ENCODE measurements around the gene HERC3.

Gene HERC3

GRCh38 chr4:88747351-88747750 lies 155.1 kb downstream of the HERC3 start:
- Mint-ChIP-seq H3K4me1 (ENCODE audit: low read depth) (no peaks in the 10 kb centered on the region), H3K4me3 (no peak overlapping the region), H3K27ac (no peak overlapping the region), H3K9me3 (no peaks in the 10 kb centered on the region), H3K36me3 (ENCODE audit: low read depth) (peaks cover 45% of the 10 kb centered on the region), H3K27me3 (ENCODE audit: low read depth) (peaks cover under 1% of the 10 kb centered on the region)

GRCh38 chr4:88750369-88750768 lies 158.1 kb downstream of the HERC3 start:
- peaks cover 3% of the 10 kb centered on the region for H3K27me3 Mint-ChIP-seq (ENCODE audit: low read depth)
- peaks cover 43% of the 10 kb centered on the region for H3K36me3 Mint-ChIP-seq (ENCODE audit: low read depth)
- H3K4me1 Mint-ChIP-seq (ENCODE audit: low read depth): no peaks in the 10 kb centered on the region
- no peaks in the 10 kb centered on the region for H3K9me3 Mint-ChIP-seq
- H3K4me3 Mint-ChIP-seq: no peak overlapping the region
- H3K27ac Mint-ChIP-seq: no peak overlapping the region

GRCh38 chr4:88751258-88752075 lies 159.2 kb downstream of the HERC3 start:
- Mint-ChIP-seq H3K36me3 (ENCODE audit: low read depth) (peaks cover 37% of the 10 kb centered on the region), H3K4me1 (ENCODE audit: low read depth) (no peaks in the 10 kb centered on the region), H3K27me3 (ENCODE audit: low read depth) (peaks cover 3% of the 10 kb centered on the region), H3K27ac (no peak overlapping the region), H3K9me3 (no peaks in the 10 kb centered on the region), H3K4me3 (no peak overlapping the region)

- no peaks in the 10 kb centered on the region for H3K9me3 Mint-ChIP-seq
- H3K36me3 Mint-ChIP-seq (ENCODE audit: low read depth): peaks cover 31% of the 10 kb centered on the region
- peaks cover 3% of the 10 kb centered on the region for H3K27me3 Mint-ChIP-seq (ENCODE audit: low read depth)
- H3K4me3 Mint-ChIP-seq: no peak overlapping the region
- no peaks in the 10 kb centered on the region for H3K4me1 Mint-ChIP-seq (ENCODE audit: low read depth)
- no peak overlapping the region for H3K27ac Mint-ChIP-seq
These were observed 159.8 kb downstream of the HERC3 start for GRCh38 chr4:88752076-88752463.

- Mint-ChIP-seq H3K4me1 (ENCODE audit: low read depth) (no peaks in the 10 kb centered on the region), H3K4me3 (no peak overlapping the region), H3K27ac (no peak overlapping the region), H3K36me3 (ENCODE audit: low read depth) (peaks cover 27% of the 10 kb centered on the region), H3K9me3 (no peaks in the 10 kb centered on the region), H3K27me3 (ENCODE audit: low read depth) (peaks cover 3% of the 10 kb centered on the region)
These were observed 160.5 kb downstream of the HERC3 start for GRCh38 chr4:88752754-88753153.

- Mint-ChIP-seq H3K27ac (no peak overlapping the region), H3K9me3 (no peaks in the 10 kb centered on the region), H3K4me3 (no peak overlapping the region), H3K27me3 (ENCODE audit: low read depth) (peaks cover 3% of the 10 kb centered on the region), H3K4me1 (ENCODE audit: low read depth) (no peaks in the 10 kb centered on the region), H3K36me3 (ENCODE audit: low read depth) (peaks cover 25% of the 10 kb centered on the region)
These were observed 161.6 kb downstream of the HERC3 start for GRCh38 chr4:88753658-88754571.

- H3K9me3 Mint-ChIP-seq: no peaks in the 10 kb centered on the region
- no peaks in the 10 kb centered on the region for H3K4me1 Mint-ChIP-seq (ENCODE audit: low read depth)
- no peak overlapping the region for H3K4me3 Mint-ChIP-seq
- H3K36me3 Mint-ChIP-seq (ENCODE audit: low read depth): peaks cover 19% of the 10 kb centered on the region
- no peak overlapping the region for H3K27ac Mint-ChIP-seq
- peaks cover 3% of the 10 kb centered on the region for H3K27me3 Mint-ChIP-seq (ENCODE audit: low read depth)
These were observed 162.5 kb downstream of the HERC3 start for GRCh38 chr4:88754796-88755195.

- Mint-ChIP-seq H3K9me3 (no peaks in the 10 kb centered on the region), H3K36me3 (ENCODE audit: low read depth) (peaks cover 13% of the 10 kb centered on the region), H3K27ac (no peak overlapping the region), H3K4me1 (ENCODE audit: low read depth) (no peaks in the 10 kb centered on the region), H3K27me3 (ENCODE audit: low read depth) (peaks cover 3% of the 10 kb centered on the region), H3K4me3 (no peak overlapping the region)
These were observed 163.2 kb downstream of the HERC3 start for GRCh38 chr4:88755454-88755853.

GRCh38 chr4:88756149-88756548 lies 163.9 kb downstream of the HERC3 start:
- H3K27ac Mint-ChIP-seq: no peak overlapping the region
- peaks cover 3% of the 10 kb centered on the region for H3K27me3 Mint-ChIP-seq (ENCODE audit: low read depth)
- H3K4me1 Mint-ChIP-seq (ENCODE audit: low read depth): no peaks in the 10 kb centered on the region
- H3K9me3 Mint-ChIP-seq: no peaks in the 10 kb centered on the region
- H3K4me3 Mint-ChIP-seq: no peak overlapping the region
- H3K36me3 Mint-ChIP-seq (ENCODE audit: low read depth): peaks cover 15% of the 10 kb centered on the region

GRCh38 chr4:88757067-88757466 lies 164.8 kb downstream of the HERC3 start:
- H3K27ac Mint-ChIP-seq: no peak overlapping the region

GRCh38 chr4:88757776-88758175 lies 165.5 kb downstream of the HERC3 start:
- Mint-ChIP-seq H3K4me1 (ENCODE audit: low read depth) (no peaks in the 10 kb centered on the region), H3K9me3 (no peaks in the 10 kb centered on the region), H3K27me3 (ENCODE audit: low read depth) (no peaks in the 10 kb centered on the region), H3K27ac (no peak overlapping the region), H3K36me3 (ENCODE audit: low read depth) (peaks cover 15% of the 10 kb centered on the region), H3K4me3 (no peak overlapping the region)

More at GRCh38 chr4:88757067-88757466, 164.8 kb downstream of the HERC3 start:
- Mint-ChIP-seq H3K4me3 (no peak overlapping the region), H3K4me1 (ENCODE audit: low read depth) (no peaks in the 10 kb centered on the region), H3K36me3 (ENCODE audit: low read depth) (peaks cover 15% of the 10 kb centered on the region), H3K9me3 (no peaks in the 10 kb centered on the region), H3K27me3 (ENCODE audit: low read depth) (peaks cover 3% of the 10 kb centered on the region)
